ENCODE data around the gene THBS4. TPM values are rescaled to one million over a fixed set of nuclear protein-coding genes. Genes with fewer than 3 reads are reported as not detected.
A peak's percentile ranks its signal among the peaks of the same experiment; 100 is the strongest.

Gene THBS4
- 100 to 1,000 TPM in 11 of 12 donors, not detected in 1; 103 to 442 (median 311) TPM for polyA plus RNA-seq (ENCODE audit: insufficient read length in 12 of 12)
- long read RNA-seq, donor 1, partial matches to known transcripts = 0 of 1 reads
- long read RNA-seq, donor 1, other reads (novel, unspliced or antisense) = 0 of 1 reads
- long read RNA-seq, donor 2, transcript THBS4-201 (22 exons, 3,222 nt) = major isoform, 48 of 125 reads
- long read RNA-seq, donor 2, partial matches to known transcripts = 69 of 125 reads
- long read RNA-seq, donor 2, other reads (novel, unspliced or antisense) = 8 of 125 reads
- long read RNA-seq, donor 3, transcript THBS4-201 (22 exons, 3,222 nt) = major isoform, 10 of 22 reads
- long read RNA-seq, donor 3, partial matches to known transcripts = 11 of 22 reads
- long read RNA-seq, donor 3, other reads (novel, unspliced or antisense) = 0 of 22 reads
- long read RNA-seq, donor 4, transcript THBS4-201 (22 exons, 3,222 nt) = major isoform, 12 of 13 reads
- long read RNA-seq, donor 4, partial matches to known transcripts = 0 of 13 reads
- long read RNA-seq, donor 4, other reads (novel, unspliced or antisense) = 0 of 13 reads
- long read RNA-seq, donor 5, transcript THBS4-201 (22 exons, 3,222 nt) = major isoform, 21 of 21 reads
- long read RNA-seq, donor 5, partial matches to known transcripts = 0 of 21 reads
- long read RNA-seq, donor 5, other reads (novel, unspliced or antisense) = 0 of 21 reads
- long read RNA-seq, donor 6, transcript THBS4-201 (22 exons, 3,222 nt) = major isoform, 12 of 13 reads
- long read RNA-seq, donor 6, partial matches to known transcripts = 0 of 13 reads
- long read RNA-seq, donor 6, other reads (novel, unspliced or antisense) = 0 of 13 reads
- long read RNA-seq, donor 7, transcript THBS4-201 (22 exons, 3,222 nt) = major isoform, 6 of 17 reads
- long read RNA-seq, donor 7, partial matches to known transcripts = 11 of 17 reads
- long read RNA-seq, donor 7, other reads (novel, unspliced or antisense) = 0 of 17 reads
- long read RNA-seq, donor 8, transcript THBS4-201 (22 exons, 3,222 nt) = major isoform, 18 of 36 reads
- long read RNA-seq, donor 8, partial matches to known transcripts = 11 of 36 reads
- long read RNA-seq, donor 8, other reads (novel, unspliced or antisense) = 5 of 36 reads
- long read RNA-seq, donor 9, transcript THBS4-201 (22 exons, 3,222 nt) = major isoform, 17 of 64 reads
- long read RNA-seq, donor 9, partial matches to known transcripts = 46 of 64 reads
- long read RNA-seq, donor 9, other reads (novel, unspliced or antisense) = 0 of 64 reads
- long read RNA-seq, donor 10, transcript THBS4-201 (22 exons, 3,222 nt) = major isoform, 22 of 61 reads
- long read RNA-seq, donor 10, partial matches to known transcripts = 25 of 61 reads
- long read RNA-seq, donor 10, other reads (novel, unspliced or antisense) = 13 of 61 reads
- long read RNA-seq, donor 11, transcript THBS4-201 (22 exons, 3,222 nt) = major isoform, 42 of 147 reads
- long read RNA-seq, donor 11, partial matches to known transcripts = 104 of 147 reads
- long read RNA-seq, donor 11, other reads (novel, unspliced or antisense) = 0 of 147 reads

GRCh38 chr5:80034962-80035821, at the start of gene THBS4:
Gene THBS4, plus strand, starts transcription at chr5:80035348. Its CDS starts 190 bp downstream, at chr5:80035538.
- DNase-seq = no peak

DNA sequence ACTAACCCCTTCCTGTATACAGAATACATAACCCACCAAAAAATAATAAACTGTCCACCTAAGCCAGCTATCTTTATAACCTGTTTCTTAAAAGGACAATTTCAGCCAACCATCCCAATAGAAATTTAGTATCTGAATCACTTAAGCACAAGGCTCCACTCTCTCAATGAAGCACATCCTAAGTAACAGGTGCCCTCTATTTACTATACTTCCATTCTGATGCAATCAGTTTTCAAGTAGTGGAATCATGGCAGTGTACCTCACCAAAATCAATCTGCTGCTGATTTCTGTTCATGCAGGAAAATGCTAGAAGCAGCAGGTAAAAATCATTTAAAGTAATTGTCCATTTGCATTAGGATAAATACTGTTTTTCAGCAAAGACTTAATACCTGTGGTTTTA, 48.9 kb upstream of the THBS4 start:
- DNase-seq = no peak

GRCh38 chr5:79990205-79990597, 44.9 kb upstream of the THBS4 start:
- no peak for DNase-seq

- DNase-seq = peak; percentile 82
Measured at GRCh38 chr5:79990598-79991507, 44.3 kb upstream of the THBS4 start, which contains the start of gene MTX3. Gene MTX3, minus strand, starts transcription at chr5:79991262. Its CDS starts 24 bp downstream, at chr5:79991238.

- no peak for DNase-seq
Measured at GRCh38 chr5:79992891-79993657, 42.1 kb upstream of the THBS4 start.

DNA sequence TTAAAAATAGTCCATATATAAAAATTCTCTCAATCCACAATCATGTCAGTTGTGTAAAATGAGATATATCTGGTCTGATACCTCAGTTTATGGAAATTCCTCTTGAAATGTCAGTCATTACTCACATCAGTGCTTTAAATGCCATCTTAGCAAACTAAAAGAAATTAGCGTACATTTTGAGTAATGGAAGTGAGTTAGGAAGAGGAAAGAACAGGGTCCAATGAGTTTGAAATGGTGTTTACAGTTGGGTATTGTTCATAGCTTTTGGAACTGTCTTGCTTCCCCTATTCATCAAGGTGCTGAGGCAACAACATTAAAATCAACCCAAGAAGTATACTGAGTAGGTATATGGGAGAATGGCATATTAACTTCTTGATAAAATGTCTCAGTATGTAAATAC, 35.4 kb upstream of the THBS4 start:
- DNase-seq = no peak

DNA sequence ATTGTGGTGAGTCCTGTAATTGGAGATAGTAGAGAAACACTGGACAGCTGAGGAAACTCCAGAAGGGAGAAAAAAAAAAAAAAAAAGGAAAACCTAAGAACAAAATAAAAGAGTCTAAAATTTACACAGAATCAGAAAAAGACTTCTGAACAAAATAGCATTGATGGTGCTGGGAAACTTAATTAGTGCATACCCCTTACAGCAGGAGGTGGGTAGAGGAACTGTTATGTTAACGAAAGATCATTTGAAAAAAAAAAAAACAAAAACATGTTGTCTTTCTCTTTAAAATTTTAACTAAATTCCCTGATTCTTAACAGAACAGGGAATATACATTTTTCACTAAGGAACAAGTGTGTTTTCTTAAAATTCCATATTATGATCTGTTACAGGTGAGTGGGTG, 32.5 kb upstream of the THBS4 start:
- DNase-seq = no peak

DNA sequence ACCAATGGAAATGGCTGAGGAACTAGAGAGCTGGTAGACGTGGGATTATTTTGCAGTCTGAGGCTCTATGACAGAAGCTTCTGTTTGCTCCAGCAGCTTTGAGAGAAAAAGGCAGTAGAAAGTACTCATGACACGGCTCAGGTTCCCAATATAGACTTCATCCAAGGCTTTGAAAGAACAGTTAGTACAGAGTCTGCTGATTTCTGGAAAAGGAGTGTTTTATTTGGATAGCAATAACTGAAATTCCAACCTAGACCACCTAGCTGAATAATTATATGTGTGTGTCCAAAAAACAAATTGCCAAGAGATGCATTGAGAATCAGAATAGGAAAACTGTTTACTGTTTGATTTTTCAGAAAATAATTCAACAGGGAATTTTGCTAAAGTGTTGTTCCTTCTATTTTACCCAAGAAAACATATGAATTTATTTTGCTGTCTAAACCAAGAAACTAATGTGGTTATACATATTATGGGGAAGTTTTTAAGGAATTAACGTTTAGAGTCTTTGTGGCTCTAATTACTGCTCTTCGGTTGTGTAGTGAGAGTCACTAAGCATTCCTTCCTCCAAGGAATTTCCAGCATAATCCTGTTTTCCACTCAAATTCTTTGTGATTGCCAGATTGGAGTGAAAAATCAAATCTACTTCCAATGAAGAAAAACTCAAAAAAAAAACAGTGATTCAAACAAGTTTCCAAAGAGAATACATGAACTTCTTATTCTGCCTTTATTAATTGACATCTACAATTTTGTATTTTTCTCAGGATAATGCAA, 26.0 kb upstream of the THBS4 start:
- peak; percentile 52 for DNase-seq

- no peak for DNase-seq
Measured at GRCh38 chr5:80010754-80011392, 24.3 kb upstream of the THBS4 start.

DNA sequence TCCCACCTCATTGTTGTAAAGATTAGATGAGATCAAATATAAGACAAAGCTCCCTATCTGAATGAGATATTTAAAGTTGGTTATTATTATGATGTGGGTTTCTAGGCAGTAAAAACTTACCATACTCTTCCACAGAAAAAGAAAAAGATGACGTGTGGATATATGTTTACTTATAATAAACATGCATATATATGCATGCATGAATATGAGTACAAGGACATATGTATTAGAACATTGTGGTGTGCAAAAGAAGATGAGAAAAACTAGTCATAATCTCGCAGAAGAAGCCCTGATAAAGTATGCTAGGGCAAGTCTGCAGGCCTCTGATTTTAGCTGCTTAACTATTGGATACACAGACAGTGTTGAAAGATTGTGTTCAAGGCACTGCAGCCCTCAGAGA, 10.1 kb upstream of the THBS4 start:
- no peak for DNase-seq

DNA sequence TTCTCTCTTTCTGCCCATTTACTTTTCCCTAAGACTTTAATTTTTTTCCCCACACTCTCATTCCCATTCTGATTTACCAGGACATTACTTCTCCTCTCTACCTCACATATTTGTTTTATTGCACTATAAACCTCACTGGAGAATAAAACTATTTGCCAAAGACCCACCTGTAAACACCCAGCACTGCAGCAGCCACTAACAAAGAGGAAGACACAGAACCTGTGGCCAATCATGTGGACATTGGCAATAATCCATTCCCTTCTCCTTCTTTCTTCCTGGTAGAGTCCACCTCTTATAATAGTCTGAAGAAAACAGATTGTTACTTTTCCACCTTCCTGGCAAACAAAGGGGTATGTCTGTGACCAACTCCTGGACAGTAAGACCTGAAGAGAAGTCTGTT, 8.3 kb upstream of the THBS4 start:
- DNase-seq = no peak

GRCh38 chr5:80031109-80031508, 4.0 kb upstream of the THBS4 start:
- no peak for DNase-seq

GRCh38 chr5:80033513-80033912, 1.6 kb upstream of the THBS4 start:
- no peak for DNase-seq

DNA sequence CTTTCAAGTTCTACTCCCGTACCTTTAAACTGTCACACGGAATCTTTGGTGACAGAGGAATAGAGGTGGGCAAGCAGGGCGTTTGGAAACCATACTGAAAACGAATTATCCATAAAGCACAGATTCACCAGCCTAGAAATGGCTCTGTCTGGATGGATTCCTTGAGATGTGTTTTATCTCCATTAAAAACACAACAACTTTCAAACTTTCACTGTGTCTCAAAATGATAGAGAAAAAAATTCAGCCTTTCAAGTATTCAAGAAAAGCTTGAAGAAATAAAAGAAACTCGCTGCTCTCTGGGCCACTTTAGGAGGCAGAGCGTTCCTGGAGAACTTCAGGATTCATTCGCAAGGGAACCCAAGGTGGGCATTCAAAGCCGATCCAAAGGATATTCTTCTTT, 589 bp upstream of the THBS4 start:
- no peak for DNase-seq

DNA sequence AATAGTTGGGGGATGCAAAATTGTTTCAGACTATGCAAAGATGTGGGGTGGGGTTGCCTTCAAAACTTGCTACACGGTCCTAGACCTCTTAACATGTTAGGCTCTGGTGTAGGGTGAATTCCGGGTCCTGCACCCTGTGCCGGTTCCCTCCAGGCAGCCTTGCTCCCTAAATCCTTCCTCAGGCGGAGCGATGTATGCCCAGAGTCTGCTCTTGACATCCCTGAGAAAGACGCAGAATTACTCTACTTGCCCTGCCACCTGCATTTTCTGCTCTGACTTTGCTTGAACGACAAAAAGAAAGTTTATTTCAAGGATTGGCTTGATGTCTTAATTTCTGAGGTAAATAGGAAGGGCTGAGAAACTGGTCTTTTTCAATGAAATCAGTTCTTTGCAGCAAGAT, 691 bp downstream of the THBS4 start:
- DNase-seq = no peak

- no peak for DNase-seq
Measured at GRCh38 chr5:80036615-80037014, 1.5 kb downstream of the THBS4 start.

DNA sequence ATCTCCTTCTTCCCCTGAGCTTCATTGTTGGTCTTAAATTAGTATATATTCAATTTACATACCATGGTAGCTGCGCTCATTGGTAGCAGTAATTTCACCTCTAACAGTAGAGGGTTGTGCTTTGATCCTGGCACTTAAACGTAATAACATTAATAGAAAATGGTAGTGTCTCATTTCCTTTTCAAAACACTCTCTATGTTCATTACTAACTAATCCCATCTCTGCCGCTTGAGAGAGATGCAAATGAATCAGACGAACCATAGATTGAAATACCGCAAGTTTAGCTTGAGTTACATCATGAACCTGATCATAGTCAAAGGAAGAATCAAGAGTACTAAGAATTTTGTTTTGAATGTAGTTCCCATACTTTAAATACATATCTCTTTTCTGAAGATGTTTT, 2.2 kb downstream of the THBS4 start:
- DNase-seq = no peak
